OCI-LY7 (cell line): ENCODE data around the gene PLCXD3.

Source experiments
- CTCF ChIP-seq: fragments of 200-600 bp; sonication (generic); conservative IDR thresholded peaks from 2 replicates; pipeline ENCODE4 v1.5.1; 2014; ENCODE audit warnings: mild to moderate bottlenecking, antibody characterized with exemption, low read length, moderate library complexity, mixed read lengths
- EZH2phosphoT487 ChIP-seq: fragments of 200-600 bp; sonication (generic); IDR thresholded peaks from 2 replicates; pipeline ENCODE4 v1.6.1; 2018; ENCODE audit warnings: low read depth, borderline replicate concordance, mild to moderate bottlenecking, mixed run types, antibody characterized with exemption, low read length, moderate library complexity, mixed read lengths

- TF ChIP-seq CTCF (no peak), EZH2phosphoT487 (no peak)
These were observed 140.6 kb downstream of the PLCXD3 start for GRCh38 chr5:41369799-41370198.
